Keratinocyte (primary cell): ENCODE data around the gene ETV3. TPM values are rescaled to one million over a fixed set of nuclear protein-coding genes. Genes with fewer than 3 reads are reported as not detected.
A peak's percentile ranks its signal among the peaks of the same experiment; 100 is the strongest.

Source experiments
- DNase-seq: peaks from one replicate; pipeline ENCODE4 v3.0.0-alpha.2; 2011; ENCODE audit warnings: low read depth, missing footprints, low spot score
- FAIRE-seq: peaks from 2 replicates; lab custom pipeline; 2011; peaks lifted over from hg19 to GRCh38; lab: Jason Lieb, UNC
- H2AFZ ChIP-seq: 2 replicates; pipeline ENCODE4 v1.6.0; 2012; ENCODE audit warnings: low read length, control low read depth, inconsistent platforms; ENCODE audit not compliant: control insufficient read depth
- H3K27ac ChIP-seq: 2 replicates; pipeline ENCODE4 v1.5.1; 2011; ENCODE audit warnings: low read length; ENCODE audit not compliant: control insufficient read depth, insufficient read depth
- H3K27me3 ChIP-seq: 3 replicates; pipeline ENCODE4 v1.6.0; 2011; ENCODE audit warnings: low read length; ENCODE audit not compliant: control insufficient read depth, insufficient read depth; ENCODE audit errors: extremely low read depth
- H3K36me3 ChIP-seq, 2 experiments: 2 replicates in 1 of 2; 3 replicates in 1 of 2; pipeline ENCODE4 v1.5.1; 2011; ENCODE audit warnings: low read length in 2 of 2, mild to moderate bottlenecking in 1 of 2; ENCODE audit not compliant: control insufficient read depth in 2 of 2, insufficient read depth in 2 of 2; ENCODE audit errors: extremely low read depth in 1 of 2
- H3K4me1 ChIP-seq: 3 replicates; pipeline ENCODE4 v1.5.1; 2011; ENCODE audit warnings: low read length; ENCODE audit not compliant: control insufficient read depth, insufficient read depth; ENCODE audit errors: extremely low read depth
- H3K4me2 ChIP-seq: 3 replicates; pipeline ENCODE4 v1.6.0; 2011; ENCODE audit warnings: low read depth, low read length; ENCODE audit not compliant: control insufficient read depth, insufficient read depth; ENCODE audit errors: extremely low read depth
- H3K4me3 ChIP-seq, 3 experiments: fragments of 200-600 bp in 1 of 3; sonication (generic) in 1 of 3; 2 replicates in 2 of 3; 3 replicates in 1 of 3; pipeline ENCODE4 v1.5.1; 2011 to 2016; ENCODE audit warnings: low read length in 3 of 3, mild to moderate bottlenecking in 3 of 3, control low read depth in 2 of 3, inconsistent platforms in 1 of 3, low read depth in 1 of 3, mixed read lengths in 1 of 3, mixed run types in 1 of 3, moderate library complexity in 1 of 3; ENCODE audit not compliant: control insufficient read depth in 2 of 3, insufficient read depth in 2 of 3; ENCODE audit errors: extremely low read depth in 1 of 3
- H3K79me2 ChIP-seq: 2 replicates; pipeline ENCODE4 v1.6.0; 2012; ENCODE audit warnings: low read length; ENCODE audit not compliant: control insufficient read depth, insufficient read depth
- H3K9ac ChIP-seq: 3 replicates; pipeline ENCODE4 v1.6.0; 2011; ENCODE audit warnings: low read length; ENCODE audit not compliant: control insufficient read depth, insufficient read depth; ENCODE audit errors: extremely low read depth
- H3K9me1 ChIP-seq: 3 replicates; pipeline ENCODE4 v1.6.0; 2011; ENCODE audit warnings: low read length; ENCODE audit not compliant: control insufficient read depth, insufficient read depth; ENCODE audit errors: extremely low read depth
- H3K9me3 ChIP-seq: 2 replicates; pipeline ENCODE4 v1.5.1; 2012; ENCODE audit warnings: low read depth, low read length; ENCODE audit not compliant: control insufficient read depth
- H4K20me1 ChIP-seq: 3 replicates; pipeline ENCODE4 v1.6.0; 2011; ENCODE audit warnings: low read length; ENCODE audit not compliant: control insufficient read depth, insufficient read depth; ENCODE audit errors: extremely low read depth
- EZH2 ChIP-seq: IDR thresholded peaks from one replicate; pipeline ENCODE4 v1.6.1; 2012; ENCODE audit warnings: inconsistent platforms, mild to moderate bottlenecking, low read length, moderate library complexity
- dilution Hi-C: fragments of 300-500 bp; cut with MboI; formaldehyde crosslinking; loops from one replicate; pipeline ENCODE4 v1.7.0; 2020; ENCODE audit warnings: low sequenced_read_pairs; ENCODE audit not compliant: extremely low pct_ligation_motif_present
- polyA plus RNA-seq, 5 experiments: library from polyadenylated mRNA; depleted of rRNA in 3 of 5; stranded (reverse) in 3 of 5; stranded (forward) in 1 of 5; unstranded in 1 of 5; fragments of >200 nt; gene quantifications; 1 replicate in 1 of 5; 2 replicates in 3 of 5; 3 replicates in 1 of 5; pipeline versions ENCODE4 v1.2.1 to v1.2.3, GENCODE V29; 2011 to 2012; ENCODE audit warnings: missing spikeins in 2 of 5, low read depth in 1 of 5, low replicate concordance in 1 of 5
- TF ChIP-seq, protein P1 (sequence below), 3 experiments: IDR thresholded peaks in 1 of 3; conservative IDR thresholded peaks in 1 of 3; optimal IDR thresholded peaks in 1 of 3; 2 replicates in 2 of 3; 3 replicates in 1 of 3; pipeline versions ENCODE3 to v1.5.1; 2011; ENCODE audit warnings: low read length in 3 of 3, mild to moderate bottlenecking in 3 of 3, moderate library complexity in 2 of 3, control low read depth in 1 of 3, inconsistent platforms in 1 of 3; ENCODE audit not compliant: insufficient read depth in 2 of 3; ENCODE audit errors: extremely low read depth in 1 of 3

ETV3 gene
- polyA plus RNA-seq, 1 donor (not counting 4 experiments of a cell fraction or from before 2014, with no cell fraction given): 22.3 TPM

DNA sequence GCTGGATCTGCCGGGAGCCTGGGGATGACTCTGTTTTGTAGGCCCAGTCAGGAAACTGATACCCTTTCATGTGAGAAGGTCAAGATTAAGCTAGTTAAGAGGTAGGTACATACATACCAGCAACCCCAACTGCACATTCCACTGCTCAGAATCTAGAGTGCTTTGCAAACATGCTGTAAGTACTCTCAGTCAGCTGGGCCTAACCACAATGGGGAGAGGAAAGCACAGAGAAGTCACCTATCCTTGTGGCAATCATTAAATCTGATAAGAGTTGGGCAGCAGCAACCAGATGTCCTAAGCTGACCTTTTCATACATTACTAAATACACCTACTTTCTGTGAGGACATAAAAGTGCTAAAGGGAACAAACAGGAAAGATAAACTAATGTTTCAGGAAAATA lies 2.5 kb downstream of the ETV3 start:
- no peak for DNase-seq
- FAIRE-seq: no peak
- peaks cover 9 to 19% of the 10 kb centered on the region in 2 experiments for H3K36me3 ChIP-seq

DNA sequence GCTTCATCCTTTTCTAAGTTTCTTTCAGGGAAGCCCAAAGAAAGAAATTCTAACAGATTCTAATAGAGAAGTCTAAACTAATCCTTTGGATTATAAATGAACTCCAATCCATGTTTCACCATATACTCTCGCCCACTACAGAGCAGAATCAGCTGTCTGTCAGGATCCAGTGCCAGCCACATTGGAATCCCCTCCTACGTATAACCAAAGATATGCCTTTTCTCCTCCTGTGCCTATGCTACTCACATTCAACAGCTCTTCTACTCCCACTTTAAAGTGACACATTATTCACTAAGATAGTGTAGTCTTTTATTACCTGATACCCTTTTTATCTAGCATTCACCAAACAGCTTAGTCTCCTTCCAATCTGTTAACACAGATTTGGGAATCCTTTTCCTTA lies 3.1 kb downstream of the ETV3 start:
- H3K4me2 ChIP-seq: peak overlapping the region; percentile 92
- H3K79me2 ChIP-seq: peaks cover 51% of the 10 kb centered on the region
- no peaks in the 10 kb centered on the region for H3K9me1 ChIP-seq
- no peaks in the 10 kb centered on the region for H3K9me3 ChIP-seq
- H3K9ac ChIP-seq: no peak overlapping the region
- no peak for FAIRE-seq
- H3K27ac ChIP-seq: peak overlapping the region; percentile 11
- H4K20me1 ChIP-seq: no peaks in the 10 kb centered on the region
- dilution Hi-C loops: no loop called here
- H3K27me3 ChIP-seq: no peaks in the 10 kb centered on the region
- no peak overlapping the region for H2AFZ ChIP-seq
- peaks cover 12 to 22% of the 10 kb centered on the region in 2 experiments for H3K36me3 ChIP-seq
- no peak overlapping the region for H3K4me3 ChIP-seq
- DNase-seq: no peak
- H3K4me1 ChIP-seq: peaks cover 51% of the 10 kb centered on the region
- TF ChIP-seq, protein P1, sequence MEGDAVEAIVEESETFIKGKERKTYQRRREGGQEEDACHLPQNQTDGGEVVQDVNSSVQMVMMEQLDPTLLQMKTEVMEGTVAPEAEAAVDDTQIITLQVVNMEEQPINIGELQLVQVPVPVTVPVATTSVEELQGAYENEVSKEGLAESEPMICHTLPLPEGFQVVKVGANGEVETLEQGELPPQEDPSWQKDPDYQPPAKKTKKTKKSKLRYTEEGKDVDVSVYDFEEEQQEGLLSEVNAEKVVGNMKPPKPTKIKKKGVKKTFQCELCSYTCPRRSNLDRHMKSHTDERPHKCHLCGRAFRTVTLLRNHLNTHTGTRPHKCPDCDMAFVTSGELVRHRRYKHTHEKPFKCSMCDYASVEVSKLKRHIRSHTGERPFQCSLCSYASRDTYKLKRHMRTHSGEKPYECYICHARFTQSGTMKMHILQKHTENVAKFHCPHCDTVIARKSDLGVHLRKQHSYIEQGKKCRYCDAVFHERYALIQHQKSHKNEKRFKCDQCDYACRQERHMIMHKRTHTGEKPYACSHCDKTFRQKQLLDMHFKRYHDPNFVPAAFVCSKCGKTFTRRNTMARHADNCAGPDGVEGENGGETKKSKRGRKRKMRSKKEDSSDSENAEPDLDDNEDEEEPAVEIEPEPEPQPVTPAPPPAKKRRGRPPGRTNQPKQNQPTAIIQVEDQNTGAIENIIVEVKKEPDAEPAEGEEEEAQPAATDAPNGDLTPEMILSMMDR (optimal IDR thresholded peaks at IDR 0.05 in 1 of 3, IDR thresholded peaks at IDR 0.05 in 1 of 3, conservative IDR thresholded peaks at IDR 0.05 in 1 of 3; ENCODE audit: extremely low read depth in 1 of 3, insufficient read depth in 2 of 3, low read length in 3 of 3): no peak
- no peak for TF ChIP-seq EZH2

More for the DNA sequence above, 2.5 kb downstream of the ETV3 start:
- Histone ChIP-seq H2AFZ (no peak overlapping the region), H3K9me3 (no peaks in the 10 kb centered on the region), H3K9me1 (no peaks in the 10 kb centered on the region), H3K27me3 (no peaks in the 10 kb centered on the region), H3K4me1 (peaks cover 51% of the 10 kb centered on the region), H3K4me3 (no peak overlapping the region), H3K4me2 (peak overlapping the region; percentile 92), H4K20me1 (no peaks in the 10 kb centered on the region), H3K27ac (peak overlapping the region; percentile 67), H3K9ac (peak overlapping the region; percentile 4), H3K79me2 (peaks cover 50% of the 10 kb centered on the region)
- TF ChIP-seq EZH2: no peak
- TF ChIP-seq, protein P1 (optimal IDR thresholded peaks at IDR 0.05 in 1 of 3, IDR thresholded peaks at IDR 0.05 in 1 of 3, conservative IDR thresholded peaks at IDR 0.05 in 1 of 3; ENCODE audit: extremely low read depth in 1 of 3, insufficient read depth in 2 of 3, low read length in 3 of 3): no peak
- dilution Hi-C loops: no loop called here
